ENCODE measurements around the gene PLIN3.
"Not testable (repeated sequence)": the region's sequence is repeated elsewhere in the genome, so short reads cannot be mapped to it uniquely, and the experiment has no call there.

PLIN3 gene

DNA sequence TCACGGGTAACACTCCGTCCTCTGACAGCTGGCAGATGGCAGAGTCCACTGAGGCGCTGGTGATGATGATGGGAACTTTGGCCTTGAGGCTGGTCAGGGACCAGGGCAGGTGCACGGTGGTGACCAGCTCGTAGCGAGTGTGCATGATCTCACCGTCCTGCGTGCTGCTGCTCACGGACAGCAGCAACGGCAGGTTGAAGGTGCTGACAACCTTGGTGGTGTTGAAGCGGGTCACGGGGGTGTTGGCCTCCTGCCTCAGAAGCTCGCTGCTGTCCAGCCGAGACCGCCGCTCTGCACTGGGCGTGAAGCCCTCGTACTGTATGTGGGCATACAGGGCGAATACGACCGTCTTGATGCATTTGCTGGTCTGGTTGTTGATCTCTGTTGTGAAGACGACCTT lies 23.6 kb upstream of the PLIN3 start:
- no peak for DNase-seq

DNA sequence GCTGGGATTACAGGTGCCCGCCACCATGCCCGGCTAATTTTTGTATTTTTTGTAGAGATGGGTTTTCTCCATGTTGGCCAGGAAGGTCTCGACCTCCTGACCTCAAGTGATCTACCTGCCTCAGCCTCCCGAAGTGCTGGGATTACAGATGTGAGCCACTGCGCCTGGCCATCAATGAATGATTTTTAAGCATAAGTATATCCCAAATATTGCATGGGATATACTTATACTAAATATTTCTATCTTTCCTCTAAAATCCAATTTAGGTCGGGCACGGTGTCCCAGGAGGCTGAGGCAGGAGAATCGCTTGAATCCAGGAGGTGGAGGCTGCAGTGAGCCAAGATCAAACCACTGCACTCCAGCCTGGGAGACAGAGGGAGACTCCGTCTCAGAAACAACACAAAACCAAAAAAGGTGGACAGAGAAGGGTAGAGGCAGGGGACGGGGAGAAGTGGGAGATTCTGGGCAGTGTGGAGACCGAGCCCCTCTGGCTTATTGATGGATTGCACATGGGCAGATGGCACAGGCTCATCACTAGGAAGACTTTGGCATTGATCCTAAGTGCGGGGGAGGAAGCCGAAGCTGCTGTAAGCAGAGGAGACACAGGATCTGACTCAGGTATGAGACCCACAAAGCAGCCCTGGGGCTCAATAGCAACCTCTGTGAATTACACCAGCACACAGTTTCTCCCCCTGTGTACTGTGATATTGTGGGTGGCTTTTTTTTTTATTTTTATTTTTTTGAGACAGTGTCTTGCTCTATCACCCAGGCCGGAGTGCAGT lies 21.8 kb upstream of the PLIN3 start:
- no peak for DNase-seq

DNA sequence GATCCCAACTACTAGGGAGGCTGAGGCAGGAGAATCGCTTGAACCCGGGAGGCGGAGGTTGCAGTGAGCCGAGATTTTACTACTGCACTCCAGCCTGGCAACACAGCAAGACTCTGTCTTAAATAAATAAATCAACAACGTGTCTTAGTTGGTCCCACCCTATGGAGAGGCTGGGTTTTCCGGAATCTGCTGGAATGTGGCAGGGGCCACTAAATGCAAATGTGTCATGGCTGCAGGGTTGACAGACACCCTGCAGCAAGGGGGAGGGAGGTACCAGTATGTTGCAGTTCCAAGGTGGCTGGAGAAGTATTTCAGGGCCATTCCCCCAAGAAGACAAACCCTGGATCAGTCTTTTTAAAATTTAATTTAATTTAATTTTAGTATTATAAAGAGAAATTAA lies 20.3 kb upstream of the PLIN3 start:
- not testable (repeated sequence) for DNase-seq

DNA sequence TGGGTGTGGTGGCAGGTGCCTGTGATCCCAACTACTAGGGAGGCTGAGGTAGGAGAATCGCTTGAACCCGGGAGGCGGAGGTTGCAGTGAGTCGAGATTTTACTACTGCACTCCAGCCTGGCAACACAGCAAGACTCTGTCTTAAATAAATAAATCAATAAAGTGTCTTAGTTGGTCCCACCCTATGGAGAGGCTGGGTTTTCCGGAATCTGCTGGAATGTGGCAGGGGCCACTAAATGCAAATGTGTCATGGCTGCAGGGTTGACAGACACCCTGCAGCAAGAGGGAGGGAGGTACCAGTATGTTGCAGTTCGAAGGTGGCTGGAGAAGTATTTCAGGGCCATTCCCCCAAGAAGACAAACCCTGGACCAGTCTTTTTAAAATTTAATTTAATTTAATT lies 17.5 kb upstream of the PLIN3 start:
- not testable (repeated sequence) for DNase-seq

DNA sequence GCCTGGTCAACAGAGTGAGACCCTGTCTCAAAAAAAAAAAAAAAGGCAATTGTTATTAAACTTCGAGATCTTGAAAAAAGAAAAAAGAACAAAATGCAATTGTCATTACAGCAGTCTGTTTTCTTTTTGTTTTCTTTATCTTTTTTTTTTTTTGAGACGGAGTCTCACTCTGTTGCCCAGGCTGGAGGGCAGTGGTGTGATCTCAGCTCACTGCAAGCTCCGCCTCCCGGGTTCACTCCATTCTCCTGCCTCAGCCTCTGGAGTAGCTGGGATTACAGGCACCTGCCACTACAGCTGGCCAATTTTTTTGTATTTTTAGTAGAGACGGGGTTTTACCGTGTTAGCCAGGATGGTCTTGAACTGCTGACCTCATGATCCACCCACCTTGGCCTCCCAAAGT lies 15.4 kb upstream of the PLIN3 start:
- DNase-seq, result not testable (repeated sequence)

DNA sequence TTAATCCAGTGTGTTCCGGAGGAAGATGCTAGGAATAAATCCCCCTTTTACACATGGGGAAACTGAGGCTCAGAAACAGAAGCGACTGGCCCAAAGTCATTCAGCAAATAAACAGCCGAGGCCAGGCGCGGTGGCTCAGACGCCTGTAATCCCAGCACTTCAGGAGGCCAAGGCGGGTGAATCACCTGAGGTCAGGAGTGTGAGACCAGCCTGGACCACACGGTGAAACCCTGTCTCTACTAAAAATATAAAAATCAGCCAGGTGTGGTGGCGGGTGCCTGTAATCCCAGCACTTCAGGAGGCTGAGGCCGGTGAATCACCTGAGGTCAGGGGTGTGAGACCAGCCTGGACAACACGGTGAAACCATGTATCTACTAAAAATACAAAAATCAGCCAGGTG lies 11.6 kb upstream of the PLIN3 start:
- no peak for DNase-seq

DNA sequence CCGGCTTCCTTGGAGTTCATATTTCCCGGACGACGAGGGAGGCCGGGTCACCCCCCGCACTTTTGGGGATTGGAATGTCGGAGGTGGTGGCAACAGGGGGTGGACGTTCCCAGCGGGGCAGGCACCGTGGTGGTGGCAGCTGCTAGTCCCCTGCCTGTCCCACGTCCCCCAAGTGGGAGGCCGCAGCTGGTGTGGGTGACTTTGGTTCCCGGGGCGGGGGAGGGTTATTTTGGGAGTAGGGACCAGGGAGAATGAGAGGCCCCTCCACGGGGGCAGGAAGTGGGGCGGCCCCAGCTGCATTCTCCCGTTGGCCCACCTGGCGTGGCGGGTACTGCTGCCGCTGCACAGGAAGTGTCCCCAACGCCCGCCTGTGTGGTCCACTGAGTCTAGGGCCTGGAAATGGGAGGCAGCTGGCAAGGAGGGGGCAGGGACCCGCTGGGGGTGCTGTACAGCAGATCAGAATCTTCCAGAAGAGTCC lies 11.1 kb upstream of the PLIN3 start:
- DNase-seq, result no peak

DNA sequence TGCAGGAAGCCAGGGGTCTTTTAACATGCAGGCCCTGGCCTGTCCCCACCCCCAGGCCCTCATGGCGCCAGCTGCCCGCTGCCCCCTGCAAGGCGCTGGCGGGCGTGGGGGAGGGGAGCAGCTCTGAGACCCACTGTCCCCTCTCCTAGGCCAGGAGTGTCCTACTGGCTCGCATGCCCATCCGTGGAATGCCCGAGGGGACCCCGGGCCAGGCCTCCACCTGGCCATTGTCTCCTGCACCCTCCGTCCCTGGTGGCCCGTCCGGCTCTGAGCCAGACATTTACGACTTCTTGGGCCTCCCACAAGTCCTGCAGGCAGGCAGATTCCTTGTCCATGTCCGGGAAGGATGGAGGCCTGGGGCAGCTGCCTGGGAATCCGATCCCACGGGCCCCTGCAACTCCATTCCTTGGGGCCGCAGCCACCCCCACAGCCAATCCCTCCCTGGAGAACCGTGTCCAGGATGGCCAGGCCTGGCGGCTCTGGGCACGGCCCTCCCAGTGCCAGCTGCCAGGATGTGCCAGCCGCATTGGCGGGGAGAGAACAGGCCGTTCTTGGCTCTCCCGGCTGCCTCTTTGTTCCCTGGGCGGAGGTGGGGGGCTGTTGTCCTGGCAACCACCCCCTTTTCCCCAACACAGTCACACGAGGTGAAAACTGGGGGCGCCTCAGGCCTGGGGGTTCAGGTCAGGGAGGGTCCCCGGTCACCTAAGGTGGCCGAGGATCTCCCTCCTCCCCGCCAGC lies 10.5 kb upstream of the PLIN3 start:
- DNase-seq, result no peak

DNA sequence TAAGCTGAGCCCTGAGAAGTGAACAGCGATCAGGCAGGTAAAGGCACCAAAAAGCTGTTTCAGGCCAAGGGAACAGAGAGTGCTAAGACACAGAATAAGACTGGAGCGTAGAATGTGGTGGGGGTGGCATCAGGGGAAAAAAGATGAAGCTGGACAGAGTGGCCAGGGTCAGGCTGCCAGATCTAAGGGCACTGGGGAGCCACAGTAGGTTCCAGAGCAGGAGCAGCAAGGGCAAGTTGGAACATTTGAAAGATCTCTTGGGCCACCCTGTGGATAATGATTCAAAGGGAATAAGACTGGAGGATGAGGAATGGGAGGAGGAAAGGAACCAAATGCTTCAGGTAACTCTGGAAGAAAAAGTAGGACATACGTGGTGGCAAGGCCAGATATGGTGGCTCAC lies 6.5 kb upstream of the PLIN3 start:
- DNase-seq, result no peak

DNA sequence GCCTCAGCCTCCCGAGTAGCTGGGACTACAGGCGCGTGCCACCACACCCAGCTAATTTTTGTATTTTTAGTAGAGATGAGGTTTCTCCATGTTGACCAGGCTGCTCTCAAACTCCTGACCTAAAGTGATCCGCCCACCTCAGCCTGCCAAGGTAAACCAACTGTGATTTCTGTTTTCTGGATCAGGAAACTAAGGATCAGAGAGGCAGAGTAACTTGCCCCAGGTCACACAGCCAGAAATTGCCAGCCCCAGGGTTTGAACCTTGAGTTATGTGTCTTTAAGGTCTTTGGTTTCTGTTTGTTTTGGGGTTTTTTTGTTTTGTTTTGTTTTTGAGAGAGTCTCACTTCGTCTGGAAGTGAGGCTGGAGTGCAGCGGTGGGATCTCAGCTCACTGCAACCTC lies 4.2 kb upstream of the PLIN3 start:
- DNase-seq, result no peak

DNA sequence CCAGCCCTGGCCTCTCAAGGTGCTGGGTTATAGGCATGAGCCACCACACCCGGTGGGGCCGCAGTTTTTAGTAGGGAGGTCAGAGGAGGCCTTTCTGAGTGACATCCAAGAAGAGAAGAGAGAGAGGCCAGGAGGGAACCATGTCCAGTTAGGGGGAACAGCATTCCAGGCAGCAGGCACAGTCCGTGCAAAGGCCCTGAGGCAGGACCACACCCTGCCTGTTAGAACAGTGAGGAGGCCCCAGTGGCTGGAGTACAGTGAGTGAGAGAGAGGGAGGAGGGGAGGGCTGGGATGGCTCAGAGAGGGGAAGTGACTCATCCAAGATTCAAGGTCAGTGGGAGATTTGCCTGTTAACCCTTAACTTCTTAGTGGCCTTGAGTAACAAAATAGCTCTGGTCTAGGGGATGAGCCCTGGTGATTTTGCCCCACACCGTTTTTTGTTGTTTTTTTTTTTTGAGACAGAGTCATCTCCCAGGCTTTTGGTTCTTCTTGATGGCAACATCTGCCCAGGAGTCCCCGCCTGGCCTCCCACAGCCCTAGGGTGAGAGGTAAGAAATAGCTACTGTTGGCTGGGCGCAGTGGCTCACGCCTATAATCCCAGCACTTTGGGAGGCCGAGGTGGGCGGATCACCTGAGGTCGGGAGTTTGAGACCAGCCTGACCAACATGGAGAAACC lies 2.7 kb upstream of the PLIN3 start:
- no peak for DNase-seq

DNA sequence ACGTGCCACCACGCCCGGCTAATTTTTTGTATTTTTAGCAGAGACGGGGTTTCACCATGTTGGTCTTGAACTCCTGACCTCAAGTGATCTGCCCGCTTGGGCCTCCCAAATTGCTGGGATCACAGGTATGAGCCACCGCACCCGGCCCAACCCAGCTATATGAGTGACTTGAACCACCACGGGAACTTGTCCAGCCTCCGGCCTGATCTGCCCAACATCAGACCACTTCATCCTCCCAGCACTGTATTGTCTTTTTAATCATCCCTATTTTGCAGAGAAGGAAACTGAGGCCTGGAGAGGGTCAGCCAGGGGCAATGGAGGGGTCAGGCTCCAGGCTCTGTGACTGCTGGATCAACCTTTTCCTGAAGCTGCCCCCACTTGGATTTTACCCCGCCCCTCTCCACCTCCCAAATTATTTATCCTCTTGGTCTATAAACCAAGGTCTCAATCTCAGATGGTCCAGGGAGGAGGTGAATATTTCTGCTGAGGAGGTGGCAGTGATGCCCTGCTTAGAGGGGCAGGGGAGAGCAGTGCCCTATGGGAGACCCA lies 893 bp upstream of the PLIN3 start:
- no peak for DNase-seq

DNA sequence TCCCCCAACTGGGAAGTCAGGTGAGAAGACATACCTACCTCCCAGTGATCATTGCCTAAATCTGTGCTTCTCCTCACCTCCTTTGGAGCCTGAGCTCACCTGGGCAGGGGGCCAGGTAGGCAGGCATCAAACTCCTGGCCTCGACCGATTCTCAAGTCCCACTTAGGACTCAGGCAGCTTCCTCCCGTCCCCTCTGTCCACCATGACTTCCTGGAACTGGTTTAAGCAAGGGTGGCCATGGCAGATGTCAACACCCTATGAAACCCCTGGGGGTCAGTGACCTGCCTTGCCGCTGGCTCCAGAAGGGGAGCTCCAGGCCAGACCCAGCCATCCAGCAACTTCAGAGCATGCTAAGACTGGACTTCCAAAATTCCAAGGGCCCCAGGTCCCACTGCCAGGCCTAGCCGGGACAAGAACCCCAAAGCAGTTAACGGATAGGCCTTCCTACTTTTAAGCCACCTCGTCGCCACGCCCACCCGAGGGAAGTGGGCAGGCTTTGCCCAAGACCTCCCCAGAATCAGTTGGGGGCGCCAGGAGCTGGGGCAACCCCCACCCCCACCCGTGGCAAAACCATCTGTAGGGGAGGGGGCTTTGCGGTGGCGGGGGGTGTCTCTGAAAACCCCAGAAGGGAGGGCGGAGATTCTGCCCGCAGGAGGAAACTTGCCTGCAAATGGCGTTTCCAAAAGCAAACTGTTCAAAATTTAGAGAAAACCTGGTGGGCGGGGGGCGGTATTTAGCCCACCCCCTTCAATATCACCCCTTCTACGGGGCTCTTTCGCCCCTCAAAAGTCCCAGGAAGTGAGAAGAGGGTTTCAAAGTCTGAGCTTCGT lies 657 bp downstream of the PLIN3 start:
- peak; percentile 60 for DNase-seq

DNA sequence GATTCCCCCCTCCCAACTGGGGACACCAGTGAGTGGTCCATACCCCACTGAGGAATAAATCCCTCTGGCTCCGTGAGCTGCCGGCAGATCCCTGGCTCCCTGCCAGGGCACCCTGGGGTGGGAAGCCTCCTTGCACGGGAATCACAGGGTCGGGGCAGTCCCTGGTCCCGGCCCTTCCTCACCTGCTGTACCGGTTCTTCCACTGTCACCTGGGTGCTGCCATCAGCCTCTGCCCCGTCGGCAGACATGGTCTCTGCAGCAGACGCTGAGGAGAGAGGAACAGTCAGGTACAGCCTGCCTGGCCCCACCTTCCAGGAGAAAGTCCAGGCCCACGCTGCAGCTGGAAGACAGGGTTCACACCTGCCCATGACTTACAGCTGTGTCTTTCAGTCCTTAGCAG lies 6.3 kb downstream of the PLIN3 start:
- DNase-seq, result no peak

DNA sequence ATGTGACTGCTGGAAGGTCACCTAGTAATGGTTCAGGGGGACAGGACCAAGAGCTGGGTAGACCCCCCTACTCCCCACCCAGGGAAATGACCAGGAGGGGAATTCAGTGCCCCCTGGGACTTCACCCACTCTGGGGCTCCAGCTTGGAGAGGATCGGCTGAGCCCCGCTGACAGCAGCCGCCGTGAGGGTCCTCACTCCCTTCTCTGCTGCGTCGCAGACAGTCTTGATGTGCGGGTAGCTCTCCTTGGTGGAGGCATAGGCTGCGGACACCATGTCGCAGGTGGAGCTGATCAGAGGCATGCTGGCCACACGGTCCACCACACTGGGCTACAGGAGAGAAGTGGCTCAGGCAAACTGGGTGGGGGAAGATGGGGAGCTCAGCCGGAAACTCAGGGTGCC lies 7.8 kb downstream of the PLIN3 start:
- DNase-seq, result no peak

DNA sequence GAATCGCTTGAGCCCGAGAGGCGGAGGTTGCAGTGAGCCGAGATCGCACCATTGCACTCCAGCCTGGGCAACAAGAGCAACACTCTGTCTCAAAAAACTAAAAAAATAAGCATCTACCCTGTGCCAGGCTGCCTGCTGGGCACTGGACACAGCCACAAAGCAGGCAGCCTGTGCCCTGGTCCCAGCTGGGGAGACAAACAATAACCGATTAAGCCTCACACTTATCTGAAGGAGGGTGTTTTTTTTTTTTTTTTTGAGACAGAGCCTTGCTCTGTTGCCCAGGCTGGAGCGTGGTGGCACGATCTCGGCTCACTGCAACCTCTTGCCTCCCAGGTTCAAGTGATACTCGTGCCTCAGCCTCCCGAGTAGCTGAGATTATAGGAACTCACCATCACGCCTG lies 11.0 kb downstream of the PLIN3 start:
- DNase-seq, result not testable (repeated sequence)

DNA sequence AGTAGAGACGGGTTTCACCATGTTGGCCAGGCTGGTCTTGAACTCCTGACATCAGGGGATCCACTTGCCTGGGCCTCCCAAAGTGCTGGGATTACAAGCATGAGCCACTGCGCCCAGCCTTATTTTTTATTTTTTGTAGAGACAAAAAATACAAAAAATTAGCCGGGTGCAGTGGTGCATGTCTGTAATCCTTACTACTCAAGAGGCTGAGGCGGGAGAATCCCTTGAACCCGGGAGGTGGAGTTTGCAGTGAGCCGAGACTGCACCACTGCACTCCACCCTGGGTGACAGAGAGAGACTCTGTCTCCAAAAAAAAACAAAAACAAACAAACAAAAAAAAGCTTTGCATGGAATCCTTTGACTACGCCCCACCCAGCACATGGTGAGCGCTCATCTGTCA lies 14.0 kb downstream of the PLIN3 start:
- DNase-seq, result not testable (repeated sequence)

DNA sequence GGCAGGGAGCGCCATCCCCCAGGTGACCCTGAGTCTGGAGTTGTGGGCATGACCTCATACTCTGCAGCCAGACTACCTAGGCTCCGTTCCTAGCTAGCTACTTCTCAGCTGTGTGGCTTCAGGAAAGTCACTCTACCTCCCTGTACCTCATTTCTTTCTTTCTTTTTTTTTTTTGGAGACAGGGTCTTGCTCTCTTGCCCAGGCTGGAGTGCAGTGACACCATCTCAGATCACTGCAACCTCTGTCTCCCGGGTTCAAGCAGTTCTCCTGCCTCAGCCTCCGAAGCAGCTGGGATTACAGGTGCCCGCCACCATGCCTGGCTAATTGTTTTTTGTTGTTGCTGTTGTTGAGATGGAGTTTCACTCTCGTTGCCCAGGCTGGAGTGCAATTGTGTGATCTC lies 15.0 kb downstream of the PLIN3 start:
- no peak for DNase-seq

DNA sequence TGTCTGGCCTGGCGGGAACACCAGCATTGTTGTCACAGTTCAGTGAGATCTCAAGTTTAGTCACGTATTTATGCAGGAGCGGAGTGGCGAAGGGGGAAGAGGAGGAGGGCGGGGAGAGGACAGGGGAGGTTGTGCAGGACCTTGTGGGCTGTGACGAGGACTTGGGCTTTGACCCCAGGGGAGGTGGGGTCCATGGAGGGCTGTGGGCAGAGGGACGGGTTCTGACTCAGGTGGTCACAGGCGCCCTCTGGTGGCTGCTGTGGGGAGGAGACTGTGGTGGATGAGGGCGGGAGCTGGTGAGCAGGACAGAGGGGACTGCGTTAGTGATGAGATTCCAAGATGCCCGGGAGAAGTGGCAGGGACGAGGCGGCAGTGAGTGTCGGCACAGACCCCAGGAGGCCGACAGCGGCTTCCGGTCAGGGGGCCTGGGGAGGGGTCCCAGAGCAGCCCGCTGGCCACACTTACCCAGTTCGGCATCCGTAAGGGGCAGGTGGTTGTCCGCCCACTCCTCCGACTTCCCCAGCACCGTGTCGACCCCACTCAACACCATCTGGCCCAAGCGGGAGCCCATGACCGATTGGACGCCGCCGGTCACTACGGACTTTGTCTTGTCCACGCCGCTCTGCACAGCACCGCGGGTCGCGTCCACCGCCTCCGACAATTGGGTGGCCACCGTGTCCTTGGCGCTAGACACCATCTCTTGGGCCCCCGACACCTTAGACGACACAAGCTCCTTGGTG lies 15.7 kb downstream of the PLIN3 start:
- DNase-seq, result peak; percentile 80

DNA sequence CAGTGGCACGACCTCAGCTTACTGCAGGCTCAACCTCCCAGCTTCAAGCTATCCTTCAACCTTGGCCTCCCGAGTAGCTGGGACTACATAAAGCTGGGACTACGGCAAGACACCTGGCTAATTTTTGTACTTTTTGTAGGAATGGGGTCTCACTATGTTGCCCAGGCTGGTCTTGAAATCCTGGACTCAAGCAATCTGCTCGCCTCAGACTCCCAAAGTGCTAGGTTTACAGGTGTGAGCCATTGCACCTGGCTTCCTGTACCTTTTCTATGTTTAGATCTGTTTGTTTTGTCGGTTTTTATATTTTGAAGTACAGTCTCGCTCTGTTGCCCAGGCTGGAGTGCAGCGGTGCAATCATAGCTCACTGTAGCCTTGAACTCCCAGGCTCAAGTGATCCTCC lies 18.4 kb downstream of the PLIN3 start:
- DNase-seq, result no peak

DNA sequence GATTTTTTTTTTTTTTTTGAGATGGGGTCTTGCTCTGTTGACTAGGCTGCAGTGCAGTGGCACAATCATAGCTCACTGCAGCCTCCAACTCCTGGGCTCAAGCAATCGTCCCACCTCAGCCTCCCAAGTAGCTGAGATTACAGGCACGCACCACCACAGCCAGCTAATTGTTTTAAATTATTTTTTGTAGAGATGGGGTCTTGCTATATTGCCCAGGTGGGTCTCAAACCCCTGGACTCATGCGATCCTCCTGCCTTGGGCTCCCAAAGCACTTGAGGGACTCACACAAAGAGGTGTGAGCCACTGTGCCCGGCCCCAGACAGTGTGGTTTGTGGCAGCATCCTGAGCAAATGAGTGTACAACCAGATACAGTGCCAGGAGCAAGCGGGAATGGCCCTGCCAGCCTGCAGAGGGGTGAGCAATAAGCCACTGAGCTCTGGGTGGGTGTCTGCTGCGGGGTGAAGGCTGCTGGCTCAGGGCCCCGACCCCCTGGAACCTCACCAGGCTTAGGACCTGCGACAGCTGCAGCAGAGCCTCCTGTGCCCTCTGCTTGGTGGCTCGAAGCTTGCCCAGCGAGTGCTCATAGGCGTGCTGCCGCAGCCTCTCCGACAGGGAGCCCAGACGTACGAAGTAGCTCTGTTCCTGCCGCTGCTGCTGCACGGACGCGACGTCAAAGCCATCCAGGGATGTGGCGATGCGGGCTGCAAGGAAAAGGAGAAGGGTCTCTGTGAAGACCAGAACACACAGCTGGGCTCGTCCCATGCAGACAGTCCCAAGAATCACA lies 20.1 kb downstream of the PLIN3 start:
- no peak for DNase-seq
